HG03196 (cell line): ENCODE results near the gene SF3B3.
"Not testable (repeated sequence)": the region's sequence is repeated elsewhere in the genome, so short reads cannot be mapped to it uniquely, and the experiment has no call there.

ENCODE experiments used
- ATAC-seq: cut with Tn5 transposase; IDR thresholded peaks from one replicate; pipeline ENCODE4 v1.9.1; 2021; ENCODE audit not compliant: unreplicated experiment

SF3B3 gene

DNA sequence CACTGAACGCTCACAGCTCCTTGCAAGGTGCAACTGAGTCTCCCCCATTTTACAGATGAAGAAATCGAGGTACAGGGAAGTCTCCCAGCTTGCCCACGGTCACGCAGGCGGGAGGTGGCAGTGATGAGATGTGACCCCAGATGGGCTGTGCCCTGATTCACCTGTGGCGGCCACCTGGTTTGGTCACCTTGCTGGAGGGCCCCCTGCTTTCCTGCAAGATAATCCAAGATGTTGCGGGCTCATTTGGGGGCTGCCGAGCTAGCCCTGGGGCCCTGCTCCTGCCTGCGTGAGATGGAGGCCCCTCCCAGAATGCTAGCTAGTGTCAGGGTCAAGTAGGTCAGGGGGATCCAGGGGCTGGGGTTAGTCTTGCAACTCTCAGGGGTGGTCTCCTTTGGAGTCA is 63.1 kb downstream of the SF3B3 start:
- no peak for ATAC-seq

DNA sequence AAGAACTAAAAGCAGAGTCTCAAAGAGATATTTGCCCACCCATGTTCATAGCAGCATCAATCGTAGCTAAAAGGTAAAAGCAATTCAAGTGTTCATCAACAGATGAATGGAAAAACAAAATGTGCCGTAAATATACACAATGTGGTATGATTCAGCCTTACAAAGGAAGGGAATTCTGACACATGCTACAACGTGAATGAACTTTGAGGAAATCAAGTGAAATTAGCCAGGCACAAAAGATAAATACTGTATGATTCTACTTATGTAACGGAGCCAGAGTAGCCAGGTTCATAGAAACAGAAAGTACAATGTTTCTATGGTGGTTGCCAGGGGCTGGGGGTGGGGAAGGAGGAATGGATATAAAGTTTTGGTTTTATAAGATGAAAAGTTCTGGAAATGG is 64.9 kb downstream of the SF3B3 start:
- no peak for ATAC-seq

DNA sequence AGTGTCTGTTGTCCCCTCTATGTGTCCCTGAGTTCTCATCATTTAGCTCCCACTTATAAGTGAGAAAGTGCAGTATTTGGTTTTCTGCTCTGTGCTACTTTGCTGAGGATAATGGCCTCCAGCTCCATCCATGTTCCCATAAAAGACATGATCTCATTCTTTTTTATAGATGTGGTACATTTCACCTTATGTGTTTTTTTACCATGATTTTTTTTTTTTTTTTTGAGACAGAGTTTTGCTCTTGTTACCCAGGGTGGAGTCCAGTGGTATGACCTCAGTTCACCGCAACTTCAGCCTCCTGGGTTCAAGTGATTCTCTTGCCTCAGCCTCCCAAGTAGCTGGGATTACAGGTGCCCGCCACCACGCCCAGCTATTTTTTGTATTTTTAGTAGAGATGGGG is 65.8 kb downstream of the SF3B3 start:
- not testable (repeated sequence) for ATAC-seq

- ATAC-seq = no peak
Observed at GRCh38 chr16:70589998-70590471, 66.4 kb downstream of the SF3B3 start.

DNA sequence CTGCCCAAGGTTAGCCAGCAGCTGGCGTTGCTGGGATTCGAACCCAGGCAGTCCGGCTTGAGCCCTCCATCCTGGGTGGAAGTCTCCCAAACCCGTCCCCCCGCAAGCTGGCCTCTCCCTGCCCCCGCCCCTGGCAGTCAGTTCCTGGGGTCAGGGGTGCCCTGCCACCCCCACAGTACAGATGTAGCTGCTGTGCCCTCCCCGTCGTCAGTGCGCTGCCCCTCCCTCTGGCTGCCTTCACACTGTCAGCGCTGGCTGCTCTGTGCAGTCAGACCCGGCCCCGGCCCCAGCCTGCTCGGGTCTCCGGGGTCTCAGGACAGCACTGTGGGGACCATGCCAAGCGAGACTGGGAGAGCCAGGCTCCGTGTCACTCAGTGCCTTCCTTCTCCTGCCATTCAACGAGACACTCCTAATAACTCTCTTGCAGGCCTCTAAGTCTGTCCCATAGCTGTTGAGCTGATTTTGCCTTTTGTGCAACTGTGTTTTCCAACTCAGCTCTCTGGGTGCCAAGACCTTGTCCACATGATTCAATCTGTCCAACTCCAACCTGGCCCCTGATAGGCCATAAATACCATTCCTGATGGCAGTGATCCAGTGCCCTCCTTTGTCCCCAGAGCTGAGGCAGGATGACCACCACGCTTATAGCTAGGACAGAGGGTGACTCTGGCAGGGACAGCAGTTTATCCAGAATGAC is 67.3 kb downstream of the SF3B3 start:
- no peak for ATAC-seq

- no peak for ATAC-seq
Observed at GRCh38 chr16:70591615-70592014, 68.0 kb downstream of the SF3B3 start.

DNA sequence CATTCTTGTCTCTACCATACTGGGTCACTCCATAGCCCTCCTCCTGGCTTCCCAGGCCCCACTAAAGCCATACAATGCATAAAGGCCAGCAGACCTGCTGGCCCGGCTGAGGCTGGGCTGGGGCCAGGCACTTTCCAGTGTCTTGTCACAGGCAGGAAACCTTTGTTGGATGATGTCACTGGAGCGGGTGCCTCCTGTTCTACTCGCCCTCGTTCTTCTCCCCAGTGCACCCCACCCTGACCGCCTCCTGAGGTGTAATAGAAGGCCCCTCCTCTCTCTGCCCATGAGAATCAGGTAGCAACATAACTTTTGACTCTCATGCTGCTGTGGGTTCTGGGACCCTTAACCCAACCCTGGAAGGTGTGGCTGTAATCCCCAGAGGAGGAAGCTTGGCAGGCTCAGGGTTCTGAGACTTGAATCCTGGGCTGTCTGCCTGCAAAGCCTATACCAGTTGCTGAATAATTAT is 68.5 kb downstream of the SF3B3 start:
- no peak for ATAC-seq

GRCh38 chr16:70593544-70593943 is 69.9 kb downstream of the SF3B3 start:
- no peak for ATAC-seq

GRCh38 chr16:70594569-70594968 is 71.0 kb downstream of the SF3B3 start:
- ATAC-seq = no peak

DNA sequence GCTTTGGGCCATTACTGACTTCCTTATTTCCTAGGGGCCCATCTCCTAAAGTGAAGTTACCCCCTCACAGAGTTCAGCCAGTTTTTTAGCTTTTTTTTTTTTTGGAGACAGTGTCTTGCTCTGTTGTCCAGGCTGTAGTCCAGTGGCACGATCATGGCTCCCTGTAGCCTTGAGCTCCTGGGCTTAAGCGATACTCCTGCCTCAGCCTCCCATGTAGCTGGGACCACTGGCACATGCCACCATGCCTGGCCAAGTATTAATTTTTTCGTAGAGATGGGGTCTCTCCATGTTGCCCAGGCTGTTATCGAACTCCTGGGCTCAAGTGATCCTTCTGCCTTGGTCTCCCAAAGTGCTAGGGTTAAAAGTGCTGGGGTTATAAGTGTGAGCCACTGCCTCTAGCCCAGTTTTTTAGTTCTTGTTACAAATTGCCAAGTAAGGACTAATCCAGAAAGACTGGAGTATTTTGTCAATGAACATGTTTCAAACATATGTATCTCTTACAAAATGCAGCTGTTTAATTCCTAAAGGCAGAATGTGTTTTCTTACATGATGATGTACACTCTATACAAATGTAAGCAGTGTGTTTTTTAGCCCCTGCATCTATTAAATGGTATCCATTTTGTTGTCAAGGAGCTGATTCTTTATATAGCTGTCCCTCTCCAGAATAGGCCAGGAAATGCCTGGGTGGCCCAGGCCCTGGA is 73.7 kb downstream of the SF3B3 start:
- ATAC-seq = no peak

DNA sequence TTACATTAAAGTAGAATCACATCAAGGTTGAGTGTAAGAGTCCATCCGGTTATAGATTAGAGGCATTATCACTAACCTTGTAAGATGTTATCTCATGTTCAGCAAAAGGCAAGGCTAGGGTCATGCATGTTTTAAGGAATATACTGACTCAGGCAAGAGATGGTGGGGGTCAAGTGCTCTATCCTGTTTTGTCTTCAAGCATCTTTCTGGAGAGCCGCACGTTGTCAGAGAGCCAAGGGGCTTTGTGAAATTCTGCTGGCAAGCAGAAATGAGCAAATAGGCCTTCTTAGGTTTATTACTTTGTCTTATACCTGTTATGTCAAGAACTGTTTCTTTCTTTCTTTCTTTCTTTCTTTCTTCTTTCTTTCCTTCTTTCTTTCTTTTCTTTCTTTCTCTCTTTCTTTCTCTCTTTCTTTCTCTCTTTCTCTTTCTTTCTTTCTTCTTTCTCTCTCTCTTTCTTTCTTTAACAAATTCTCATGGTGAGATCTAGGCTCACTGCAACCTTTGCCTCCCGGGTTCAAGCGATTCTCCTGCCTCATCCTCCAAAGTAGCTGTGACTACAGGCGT is 75.4 kb downstream of the SF3B3 start:
- ATAC-seq = no peak

- ATAC-seq = no peak
Observed at GRCh38 chr16:70600730-70601129, 77.1 kb downstream of the SF3B3 start.

GRCh38 chr16:70601576-70602575 is 78.3 kb downstream of the SF3B3 start:
- no peak for ATAC-seq

DNA sequence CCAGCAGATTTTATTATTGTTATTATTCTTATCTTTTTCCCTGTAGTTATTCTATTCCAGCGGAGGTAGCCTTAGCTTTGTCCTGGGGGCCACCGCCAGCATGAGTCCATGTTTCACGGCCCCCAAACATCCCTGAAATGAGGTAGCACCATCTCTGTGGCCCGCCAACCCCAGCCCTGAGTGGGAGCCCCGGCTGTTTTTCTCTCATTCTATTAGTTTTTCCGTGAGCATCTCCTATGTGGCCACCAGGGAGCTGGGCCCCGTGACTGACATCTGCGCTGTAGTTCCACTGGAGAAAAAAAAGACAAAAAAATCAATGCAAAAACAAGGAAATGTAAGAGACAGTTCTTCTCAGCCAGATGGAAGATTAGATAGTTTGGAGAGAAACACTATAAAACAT is 79.2 kb downstream of the SF3B3 start:
- no peak for ATAC-seq

GRCh38 chr16:70604407-70605282 is 81.0 kb downstream of the SF3B3 start:
- ATAC-seq = no peak

DNA sequence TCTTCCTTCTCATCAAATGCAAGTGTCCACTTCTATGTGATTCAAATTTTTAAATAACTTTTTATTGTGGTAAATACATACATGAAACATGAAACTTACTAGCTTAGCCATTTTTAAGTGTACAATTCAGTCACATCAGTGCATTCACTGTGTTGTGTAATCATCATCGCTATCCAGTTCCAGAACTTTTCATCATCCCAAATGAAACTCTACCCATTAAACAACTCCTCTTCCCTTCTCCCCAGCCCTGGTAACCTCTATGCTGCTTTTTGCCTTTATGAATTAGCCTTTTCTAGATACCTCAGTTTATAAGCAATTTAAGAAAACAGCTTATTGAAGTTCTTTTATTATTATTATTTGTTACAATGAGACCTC is 81.7 kb downstream of the SF3B3 start:
- no peak for ATAC-seq

GRCh38 chr16:70608521-70608920 is 84.9 kb downstream of the SF3B3 start:
- ATAC-seq = no peak

- no peak for ATAC-seq
Observed at GRCh38 chr16:70610273-70611223, 86.9 kb downstream of the SF3B3 start.

- no peak for ATAC-seq
Observed at GRCh38 chr16:70611224-70611598, 87.6 kb downstream of the SF3B3 start.
